GM12892 (cell line): Measurements from ENCODE around the gene MYBPC2.

Experiments
- POLR2A ChIP-seq: IDR thresholded peaks from 2 replicates; pipeline ENCODE4 v1.6.1; 2011; ENCODE audit warnings: low read depth, low read length, control low read depth
- POLR2AphosphoS5 ChIP-seq: IDR thresholded peaks from 2 replicates; pipeline ENCODE4 v1.6.1; 2011; ENCODE audit warnings: low read depth, low read length, control low read depth
- TAF1 ChIP-seq: IDR thresholded peaks from 2 replicates; pipeline ENCODE4 v1.6.1; 2011; ENCODE audit warnings: low read depth, mild to moderate bottlenecking, control low read depth, low read length, borderline replicate concordance

DNA sequence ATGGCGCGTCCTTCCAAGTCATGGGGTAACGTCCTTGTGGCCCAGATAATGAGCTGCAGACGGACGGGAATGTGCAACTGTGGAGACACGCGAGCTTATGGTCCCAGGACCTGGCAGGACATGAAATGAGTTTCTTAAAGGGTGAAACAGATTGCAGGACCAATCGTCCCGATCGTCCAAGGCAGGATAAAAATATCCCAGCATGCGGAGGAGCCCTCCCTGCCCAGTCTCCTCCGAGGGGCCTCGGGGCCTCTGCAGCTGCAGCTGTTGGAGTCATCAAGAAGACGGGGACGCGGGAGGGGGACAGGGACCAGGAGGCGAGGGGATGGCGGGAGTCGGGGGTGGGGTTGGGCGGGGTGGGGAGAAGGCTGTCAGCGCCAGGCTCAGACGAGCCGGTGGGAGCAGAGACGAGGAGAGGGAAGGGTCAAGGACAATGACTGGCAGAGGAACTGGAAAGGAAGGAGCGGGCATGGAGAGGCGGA lies 58.3 kb downstream of the MYBPC2 start:
- TF ChIP-seq POLR2A (no peak), POLR2AphosphoS5 (no peak), TAF1 (no peak)
